Liver (tissue), 9 donors: Measurements from ENCODE around the gene PEMT. TPM values are rescaled to one million over a fixed set of nuclear protein-coding genes. Genes with fewer than 3 reads are reported as not detected.

Source experiments
- DNase-seq: peaks from one replicate; pipeline ENCODE4 v3.0.0-alpha.2; 2017; ENCODE audit warnings: low spot score
- H3K27ac ChIP-seq, 2 donors: one replicate each; pipeline ENCODE4 v1.7.0; 2013; ENCODE audit warnings: inconsistent platforms in 2 of 2, low read length in 2 of 2, control low read depth in 1 of 2, low read depth in 1 of 2, mild to moderate bottlenecking in 1 of 2
- H3K27me3 ChIP-seq, 4 donors: one replicate each; pipeline versions ENCODE4 v1.6.1 to v1.7.0; 2013; ENCODE audit warnings: low read length in 3 of 4, inconsistent platforms in 1 of 4, mild to moderate bottlenecking in 1 of 4, moderate library complexity in 1 of 4; ENCODE audit not compliant: control insufficient read depth in 4 of 4, insufficient read depth in 4 of 4
- H3K36me3 ChIP-seq, 4 donors: one replicate each; pipeline versions ENCODE4 v1.6.1 to v1.7.0; 2013; ENCODE audit warnings: low read length in 3 of 4, mild to moderate bottlenecking in 3 of 4, low read depth in 1 of 4, moderate library complexity in 1 of 4; ENCODE audit not compliant: control insufficient read depth in 4 of 4, insufficient read depth in 3 of 4
- H3K4me1 ChIP-seq, 4 donors: one replicate each; pipeline versions ENCODE4 v1.6.1 to v1.7.0; 2013; ENCODE audit warnings: low read length in 3 of 4, mild to moderate bottlenecking in 3 of 4, moderate library complexity in 1 of 4; ENCODE audit not compliant: control insufficient read depth in 4 of 4, insufficient read depth in 4 of 4
- H3K4me3 ChIP-seq, 3 donors: one replicate each; pipeline versions ENCODE4 v1.6.1 to v1.7.0; 2013; ENCODE audit warnings: low read length in 3 of 3, control low read depth in 1 of 3, low read depth in 1 of 3, mild to moderate bottlenecking in 1 of 3
- H3K9ac ChIP-seq, 2 donors: one replicate each; pipeline ENCODE4 v1.7.0; 2013; ENCODE audit warnings: low read length in 2 of 2, mild to moderate bottlenecking in 2 of 2, moderate library complexity in 2 of 2, control low read depth in 1 of 2, low read depth in 1 of 2
- H3K9me3 ChIP-seq, 4 donors: one replicate each; pipeline versions ENCODE4 v1.6.1 to v1.7.0; 2013; ENCODE audit warnings: low read length in 3 of 4; ENCODE audit not compliant: control insufficient read depth in 4 of 4
- ATF3 ChIP-seq: IDR thresholded peaks from 2 replicates; pipeline ENCODE4 v1.6.1; 2016; ENCODE audit warnings: antibody characterized with exemption
- CTCF ChIP-seq: fragments of 150-350 bp; IDR thresholded peaks from 2 replicates; pipeline ENCODE4 v1.5.1; 2017; ENCODE audit warnings: improper control_type of control experiment, low read depth, low read length; ENCODE audit not compliant: missing input control
- EGR1 ChIP-seq, 2 donors: IDR thresholded peaks; 2 replicates each; pipeline ENCODE4 v1.6.1; 2016 to 2018; ENCODE audit warnings: antibody characterized with exemption in 2 of 2, low read depth in 2 of 2
- FOXA1 ChIP-seq: IDR thresholded peaks from 2 replicates; pipeline ENCODE4 v1.6.1; 2016; ENCODE audit warnings: antibody characterized with exemption
- FOXA2 ChIP-seq: IDR thresholded peaks from 2 replicates; pipeline ENCODE4 v1.6.1; 2016; ENCODE audit warnings: antibody characterized with exemption
- GABPA ChIP-seq, 2 donors: IDR thresholded peaks in 1 of 2; conservative IDR thresholded peaks in 1 of 2; 2 replicates each; pipeline ENCODE4 v1.6.1; 2016; ENCODE audit warnings: antibody characterized with exemption in 2 of 2, mild to moderate bottlenecking in 1 of 2, moderate library complexity in 1 of 2
- HNF4A ChIP-seq, 2 donors: conservative IDR thresholded peaks; 2 replicates each; pipeline ENCODE4 v1.6.1; 2016; ENCODE audit warnings: antibody characterized with exemption in 2 of 2, mild to moderate bottlenecking in 2 of 2
- HNF4G ChIP-seq: IDR thresholded peaks from 2 replicates; pipeline ENCODE4 v1.6.1; 2016; ENCODE audit warnings: antibody characterized with exemption
- JUND ChIP-seq, 2 donors: IDR thresholded peaks; 2 replicates each; pipeline ENCODE4 v1.6.1; 2016; ENCODE audit warnings: antibody characterized with exemption in 2 of 2
- NR2F2 ChIP-seq: IDR thresholded peaks from 2 replicates; pipeline ENCODE4 v1.6.1; 2016; ENCODE audit warnings: antibody characterized with exemption
- RAD21 ChIP-seq, 2 donors: IDR thresholded peaks; 2 replicates each; pipeline ENCODE4 v1.6.1; 2016; ENCODE audit warnings: antibody characterized with exemption in 2 of 2, mild to moderate bottlenecking in 2 of 2
- TAF1 ChIP-seq: conservative IDR thresholded peaks from 2 replicates; pipeline ENCODE4 v1.6.1; 2016; ENCODE audit warnings: antibody characterized with exemption, mild to moderate bottlenecking
- WGBS: extraction: QIAGEN DNeasy Blood & Tissue Kit; methylation state at CpG from one replicate; pipeline ENCODE4 v1.1.7; 2013; 5-methylcytosine and 5-hydroxymethylcytosine counted together
- polyA plus RNA-seq, 2 donors: library from polyadenylated mRNA; stranded (reverse) in 1 of 2; unstranded in 1 of 2; fragments of 200-250 nt in 1 of 2; fragments of >200 nt in 1 of 2; fragmentation: Nextera tagmentation in 1 of 2; extraction: Ambion mirVana in 1 of 2; gene quantifications; one replicate each; pipeline versions ENCODE4 v1.2.1 to v1.2.3, GENCODE V29; 2013 to 2015
- total RNA-seq, 2 donors: library from RNA; depleted of rRNA; stranded (reverse); fragments of >200 nt; gene quantifications; one replicate each; pipeline ENCODE4 v1.2.3, GENCODE V29; 2014
- donor health status: healthy.
- donor health status: healthy.
- donor health status: healthy.
- donor health status: healthy.
- donor health status: healthy.

The PEMT gene
- total and polyA plus RNA-seq, 4 donors = 64.6 to 211 (median 184) TPM

GRCh38 chr17:17559164-17559563 lies 32.3 kb downstream of the PEMT start:
- DNase-seq = no peak
- Histone ChIP-seq H3K9ac (peak overlapping the region in 1 of 2 donors; percentile 15), H3K4me3 (no peak overlapping the region), H3K4me1 (peaks cover 12 to 49% (median 35%) of the 10 kb centered on the region in 4 donors), H3K27me3 (no peaks in the 10 kb centered on the region), H3K36me3 (no peaks in the 10 kb centered on the region), H3K9me3 (no peaks in the 10 kb centered on the region), H3K27ac (peak overlapping the region; percentile 85 to 96)
- TF ChIP-seq NR2F2 (no peak), TAF1 (no peak), JUND (IDR thresholded peaks at IDR 0.05) (no peak), ATF3 (no peak), HNF4G (no peak), EGR1 (IDR thresholded peaks at IDR 0.05; ENCODE audit: low read depth in 2 of 2) (no peak)
- 85% methylated on average over 8 of the region's 8 CpGs for WGBS

- TF ChIP-seq HNF4A (conservative IDR thresholded peaks at IDR 0.05) (peak; percentile 9 to 37), RAD21 (IDR thresholded peaks at IDR 0.05) (no peak), TAF1 (no peak), GABPA (IDR thresholded peaks at IDR 0.05 in 1 of 2, conservative IDR thresholded peaks at IDR 0.05 in 1 of 2) (no peak)
- Histone ChIP-seq H3K4me3 (no peak overlapping the region), H3K9ac (no peak overlapping the region), H3K9me3 (no peaks in the 10 kb centered on the region), H3K36me3 (no peaks in the 10 kb centered on the region), H3K27ac (peak overlapping the region in 1 of 2 donors; percentile 85), H3K27me3 (no peaks in the 10 kb centered on the region), H3K4me1 (peaks cover 8 to 44% (median 30%) of the 10 kb centered on the region in 4 donors)
- 60% methylated on average over 8 of the region's 8 CpGs for whole genome bisulfite sequencing
- no peak for DNase-seq
These were observed 33.1 kb downstream of the PEMT start for GRCh38 chr17:17558431-17558830.

- Histone ChIP-seq H3K4me1 (peaks cover 8 to 40% (median 26%) of the 10 kb centered on the region in 4 donors), H3K27me3 (no peaks in the 10 kb centered on the region), H3K9ac (no peak overlapping the region), H3K27ac (no peak overlapping the region), H3K4me3 (no peak overlapping the region), H3K36me3 (no peaks in the 10 kb centered on the region), H3K9me3 (no peaks in the 10 kb centered on the region)
- no peak for DNase-seq
- WGBS = 89% methylated on average over 9 of the region's 9 CpGs
- TF ChIP-seq CTCF = no peak
- TF ChIP-seq HNF4G = no peak
- TF ChIP-seq FOXA1 = no peak
- TF ChIP-seq FOXA2 = no peak
- TF ChIP-seq RAD21 (IDR thresholded peaks at IDR 0.05) = no peak
- TF ChIP-seq GABPA (IDR thresholded peaks at IDR 0.05 in 1 of 2, conservative IDR thresholded peaks at IDR 0.05 in 1 of 2) = no peak
- TF ChIP-seq NR2F2 = no peak
- TF ChIP-seq EGR1 (IDR thresholded peaks at IDR 0.05; ENCODE audit: low read depth in 2 of 2) = no peak
- TF ChIP-seq ATF3 = no peak
These were observed 33.7 kb downstream of the PEMT start for GRCh38 chr17:17557796-17558195.
